ENCODE measurements around the gene PNCK. TPM values are rescaled to one million over a fixed set of nuclear protein-coding genes. Genes with fewer than 3 reads are reported as not detected.

PNCK gene
- total RNA-seq, 1 experiment from 2014 or later, result 0.60 TPM

GRCh38 chrX:153638041-153638371, 35.6 kb downstream of the PNCK start:
- CTCF ChIA-PET, result no interaction called here
- peaks cover 4% of the 10 kb centered on the region for H3K27me3 ChIP-seq (replicated peaks; ENCODE audit: insufficient read depth, low read depth, low read length, poor library complexity)
- H3K9me3 ChIP-seq (ENCODE audit: low read depth, low read length, poor library complexity, severe bottlenecking), result no peaks in the 10 kb centered on the region
- no peak overlapping the region for H3K27ac ChIP-seq (ENCODE audit: low read depth, low read length, poor library complexity, severe bottlenecking)
- H3K36me3 ChIP-seq (ENCODE audit: insufficient read depth, low read length, poor library complexity, severe bottlenecking), result no peaks in the 10 kb centered on the region
- H3K4me1 ChIP-seq (ENCODE audit: insufficient read depth, low read length, poor library complexity, severe bottlenecking), result no peaks in the 10 kb centered on the region
- intact Hi-C loops (cut with micrococcal nuclease; ENCODE audit: unreplicated experiment), result no loop called here
- POLR2A ChIA-PET (ENCODE audit: low non-redundant PET), result no interaction called here
- TF ChIP-seq CTCF (conservative IDR thresholded peaks at IDR 0.05; ENCODE audit: low read depth, low read length) (no peak), EZH2 (IDR thresholded peaks at IDR 0.05; ENCODE audit: borderline replicate concordance, low read depth, low read length, poor library complexity, severe bottlenecking) (no peak)
- no peak for DNase-seq (ENCODE audit: low spot score)
- no peak overlapping the region for H3K4me3 ChIP-seq (ENCODE audit: low read depth, low read length, poor library complexity, severe bottlenecking)
- no TSS peak for BruUV-seq (replicated peaks)

GRCh38 chrX:153637121-153638040, 36.2 kb downstream of the PNCK start:
- intact Hi-C loops (cut with micrococcal nuclease; ENCODE audit: unreplicated experiment), result no loop called here
- H3K27me3 ChIP-seq (replicated peaks; ENCODE audit: insufficient read depth, low read depth, low read length, poor library complexity), result no peaks in the 10 kb centered on the region
- H3K27ac ChIP-seq (ENCODE audit: low read depth, low read length, poor library complexity, severe bottlenecking), result no peak overlapping the region
- H3K4me1 ChIP-seq (ENCODE audit: insufficient read depth, low read length, poor library complexity, severe bottlenecking), result no peaks in the 10 kb centered on the region
- TF ChIP-seq EZH2 (IDR thresholded peaks at IDR 0.05; ENCODE audit: borderline replicate concordance, low read depth, low read length, poor library complexity, severe bottlenecking) (no peak), CTCF (conservative IDR thresholded peaks at IDR 0.05; ENCODE audit: low read depth, low read length) (no peak)
- no peaks in the 10 kb centered on the region for H3K36me3 ChIP-seq (ENCODE audit: insufficient read depth, low read length, poor library complexity, severe bottlenecking)
- POLR2A ChIA-PET (ENCODE audit: low non-redundant PET), result no interaction called here
- no peak overlapping the region for H3K4me3 ChIP-seq (ENCODE audit: low read depth, low read length, poor library complexity, severe bottlenecking)
- H3K9me3 ChIP-seq (ENCODE audit: low read depth, low read length, poor library complexity, severe bottlenecking), result no peaks in the 10 kb centered on the region
- CTCF ChIA-PET, result no interaction called here
- DNase-seq (ENCODE audit: low spot score), result no peak
- no TSS peak for BruUV-seq (replicated peaks)

DNA sequence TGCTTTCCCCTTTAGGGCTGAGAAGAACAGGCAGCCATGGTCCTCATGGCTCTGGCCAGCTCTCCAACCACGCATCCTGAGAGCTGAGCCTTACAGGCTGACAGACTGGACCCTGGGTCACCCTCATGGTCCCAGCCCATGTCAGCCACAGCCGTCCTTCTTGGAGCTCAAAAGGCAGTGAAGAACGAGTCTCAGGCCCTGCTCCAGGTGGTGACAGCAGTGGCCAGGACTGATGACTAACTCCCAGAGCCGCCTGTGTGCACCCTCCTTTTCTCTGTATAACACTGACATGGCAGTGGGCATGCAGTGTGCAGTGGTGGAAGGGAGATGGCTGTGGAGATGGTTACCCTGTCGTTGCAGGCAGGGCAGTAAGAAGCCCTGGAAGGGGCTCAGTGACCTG, 36.9 kb downstream of the PNCK start:
- no peak overlapping the region for H3K27ac ChIP-seq (ENCODE audit: low read depth, low read length, poor library complexity, severe bottlenecking)
- no peak for DNase-seq (ENCODE audit: low spot score)
- intact Hi-C loops (cut with micrococcal nuclease; ENCODE audit: unreplicated experiment), result no loop called here
- H3K9me3 ChIP-seq (ENCODE audit: low read depth, low read length, poor library complexity, severe bottlenecking), result no peaks in the 10 kb centered on the region
- POLR2A ChIA-PET (ENCODE audit: low non-redundant PET), result no interaction called here
- H3K27me3 ChIP-seq (replicated peaks; ENCODE audit: insufficient read depth, low read depth, low read length, poor library complexity), result no peaks in the 10 kb centered on the region
- H3K36me3 ChIP-seq (ENCODE audit: insufficient read depth, low read length, poor library complexity, severe bottlenecking), result no peaks in the 10 kb centered on the region
- no peaks in the 10 kb centered on the region for H3K4me1 ChIP-seq (ENCODE audit: insufficient read depth, low read length, poor library complexity, severe bottlenecking)
- CTCF ChIA-PET, result interaction anchor here (1.0 kb wide), 1 partner anchor 72 kb away, joined by 3 read pairs; no protein-coding TSS in a partner anchor
- no TSS peak for BruUV-seq (replicated peaks)
- no peak overlapping the region for H3K4me3 ChIP-seq (ENCODE audit: low read depth, low read length, poor library complexity, severe bottlenecking)
- TF ChIP-seq CTCF (conservative IDR thresholded peaks at IDR 0.05; ENCODE audit: low read depth, low read length), result no peak
- no peak for TF ChIP-seq EZH2 (IDR thresholded peaks at IDR 0.05; ENCODE audit: borderline replicate concordance, low read depth, low read length, poor library complexity, severe bottlenecking)

All from A673 (cell line).